Osteoblast (primary cell): ENCODE measurements around the gene CCSER1. TPM values are rescaled to one million over a fixed set of nuclear protein-coding genes. Genes with fewer than 3 reads are reported as not detected.

ENCODE experiments used
- DNase-seq: peaks from one replicate; pipeline ENCODE4 v3.0.0; 2011; ENCODE audit warnings: low spot score, mixed read lengths; ENCODE audit not compliant: insufficient read length; ENCODE audit errors: missing footprints
- H2AFZ ChIP-seq: 2 replicates; pipeline ENCODE4 v1.6.0; 2011; ENCODE audit warnings: mild to moderate bottlenecking, low read length
- H3K27ac ChIP-seq: 2 replicates; pipeline ENCODE4 v1.5.1; 2011; ENCODE audit warnings: mild to moderate bottlenecking, low read depth, low read length, moderate library complexity
- H3K27me3 ChIP-seq: 2 replicates; pipeline ENCODE4 v1.6.0; 2012; ENCODE audit warnings: mild to moderate bottlenecking, control low read depth, inconsistent platforms, low read length, moderate library complexity; ENCODE audit not compliant: insufficient read depth
- H3K36me3 ChIP-seq: 2 replicates; pipeline ENCODE4 v1.5.1; 2011; ENCODE audit warnings: mild to moderate bottlenecking, low read length, control low read depth, moderate library complexity; ENCODE audit not compliant: insufficient read depth
- H3K4me1 ChIP-seq: 2 replicates; pipeline ENCODE4 v1.5.1; 2011; ENCODE audit warnings: mild to moderate bottlenecking, low read length, control low read depth, moderate library complexity; ENCODE audit not compliant: insufficient read depth
- H3K4me2 ChIP-seq: 2 replicates; pipeline ENCODE4 v1.6.0; 2011; ENCODE audit warnings: mild to moderate bottlenecking, low read length; ENCODE audit not compliant: insufficient read depth
- H3K4me3 ChIP-seq: fragments of 200-600 bp; sonication (generic); 3 replicates; pipeline ENCODE4 v1.5.1; 2012; ENCODE audit warnings: mild to moderate bottlenecking, low read length, inconsistent platforms; ENCODE audit not compliant: insufficient read depth
- H3K79me2 ChIP-seq: 2 replicates; pipeline ENCODE4 v1.6.0; 2012; ENCODE audit warnings: mild to moderate bottlenecking, low read length, control low read depth, inconsistent platforms; ENCODE audit not compliant: insufficient read depth
- H3K9me3 ChIP-seq: 2 replicates; pipeline ENCODE4 v1.5.1; 2011; ENCODE audit warnings: low read depth, low read length, control low read depth
- H4K20me1 ChIP-seq: 2 replicates; pipeline ENCODE4 v1.6.0; 2012; ENCODE audit warnings: mild to moderate bottlenecking, low read length, control low read depth; ENCODE audit not compliant: insufficient read depth
- total RNA-seq: library from RNA; depleted of rRNA; stranded (reverse); fragments of >200 nt; gene quantifications from 2 replicates; pipeline ENCODE4 v1.2.3, GENCODE V29; 2012
- TF ChIP-seq, protein P1 (sequence below): IDR thresholded peaks from 2 replicates; pipeline ENCODE4 v1.5.1; 2011; ENCODE audit warnings: mild to moderate bottlenecking, low read depth, low read length, moderate library complexity; ENCODE audit errors: extremely low read depth

The CCSER1 gene
- total RNA-seq, 1 donor = under 0.01 TPM

DNA sequence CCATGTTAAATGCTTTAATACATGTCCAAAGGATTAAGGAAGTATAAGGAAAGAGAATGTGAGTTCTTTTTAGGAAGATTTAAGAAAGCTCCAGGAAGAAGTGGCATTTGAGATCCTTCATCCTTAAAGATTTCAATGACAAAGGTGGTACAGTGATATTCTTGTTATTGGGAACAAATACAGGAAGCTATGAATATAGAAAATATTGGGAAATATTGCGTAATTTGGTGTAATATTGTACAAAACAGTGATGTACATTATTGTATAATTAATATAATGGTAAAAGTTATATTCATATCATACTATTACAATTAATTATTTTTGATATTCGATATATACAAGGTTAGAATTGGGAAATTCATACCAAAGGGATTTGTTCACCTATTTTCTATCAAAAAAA lies 937.9 kb downstream of the CCSER1 start:
- DNase-seq = no peak
- no peak overlapping the region for H3K4me2 ChIP-seq
- H3K36me3 ChIP-seq = no peaks in the 10 kb centered on the region
- H3K27me3 ChIP-seq = no peaks in the 10 kb centered on the region
- no peak overlapping the region for H3K4me3 ChIP-seq
- H3K9me3 ChIP-seq = no peaks in the 10 kb centered on the region
- no peaks in the 10 kb centered on the region for H3K4me1 ChIP-seq
- no peak overlapping the region for H3K27ac ChIP-seq
- H4K20me1 ChIP-seq = no peaks in the 10 kb centered on the region
- TF ChIP-seq, protein P1, sequence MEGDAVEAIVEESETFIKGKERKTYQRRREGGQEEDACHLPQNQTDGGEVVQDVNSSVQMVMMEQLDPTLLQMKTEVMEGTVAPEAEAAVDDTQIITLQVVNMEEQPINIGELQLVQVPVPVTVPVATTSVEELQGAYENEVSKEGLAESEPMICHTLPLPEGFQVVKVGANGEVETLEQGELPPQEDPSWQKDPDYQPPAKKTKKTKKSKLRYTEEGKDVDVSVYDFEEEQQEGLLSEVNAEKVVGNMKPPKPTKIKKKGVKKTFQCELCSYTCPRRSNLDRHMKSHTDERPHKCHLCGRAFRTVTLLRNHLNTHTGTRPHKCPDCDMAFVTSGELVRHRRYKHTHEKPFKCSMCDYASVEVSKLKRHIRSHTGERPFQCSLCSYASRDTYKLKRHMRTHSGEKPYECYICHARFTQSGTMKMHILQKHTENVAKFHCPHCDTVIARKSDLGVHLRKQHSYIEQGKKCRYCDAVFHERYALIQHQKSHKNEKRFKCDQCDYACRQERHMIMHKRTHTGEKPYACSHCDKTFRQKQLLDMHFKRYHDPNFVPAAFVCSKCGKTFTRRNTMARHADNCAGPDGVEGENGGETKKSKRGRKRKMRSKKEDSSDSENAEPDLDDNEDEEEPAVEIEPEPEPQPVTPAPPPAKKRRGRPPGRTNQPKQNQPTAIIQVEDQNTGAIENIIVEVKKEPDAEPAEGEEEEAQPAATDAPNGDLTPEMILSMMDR = no peak
- H3K79me2 ChIP-seq = no peaks in the 10 kb centered on the region
- H2AFZ ChIP-seq = no peak overlapping the region

DNA sequence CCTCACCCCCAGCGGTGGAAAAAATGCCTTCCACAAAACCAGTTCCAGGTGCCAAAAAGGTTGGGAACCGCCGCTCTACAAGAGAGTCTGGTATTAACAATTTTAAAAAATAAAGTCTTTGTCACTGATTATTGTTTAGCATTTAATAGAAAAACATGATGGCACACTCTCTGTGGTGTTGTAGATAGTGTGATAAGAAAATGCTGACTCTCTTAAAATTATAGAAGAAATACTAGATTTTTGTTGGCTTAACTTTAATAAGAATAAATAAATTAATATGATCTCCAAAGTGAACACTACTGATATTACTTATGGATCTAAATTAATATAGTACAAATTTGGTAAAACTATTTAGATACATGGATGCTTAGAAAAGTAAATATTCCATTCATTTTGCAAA lies 943.5 kb downstream of the CCSER1 start:
- H3K27ac ChIP-seq = no peak overlapping the region
- no peaks in the 10 kb centered on the region for H3K36me3 ChIP-seq
- no peaks in the 10 kb centered on the region for H3K9me3 ChIP-seq
- H4K20me1 ChIP-seq = no peaks in the 10 kb centered on the region
- no peaks in the 10 kb centered on the region for H3K27me3 ChIP-seq
- H3K4me2 ChIP-seq = no peak overlapping the region
- TF ChIP-seq, protein P1 = no peak
- H2AFZ ChIP-seq = no peak overlapping the region
- H3K79me2 ChIP-seq = no peaks in the 10 kb centered on the region
- no peak for DNase-seq
- H3K4me1 ChIP-seq = no peaks in the 10 kb centered on the region
- no peak overlapping the region for H3K4me3 ChIP-seq

- H4K20me1 ChIP-seq = no peaks in the 10 kb centered on the region
- H3K4me1 ChIP-seq = no peaks in the 10 kb centered on the region
- H3K9me3 ChIP-seq = no peaks in the 10 kb centered on the region
- no peaks in the 10 kb centered on the region for H3K27me3 ChIP-seq
- no peak for DNase-seq
- no peak overlapping the region for H2AFZ ChIP-seq
- no peak overlapping the region for H3K27ac ChIP-seq
- no peaks in the 10 kb centered on the region for H3K36me3 ChIP-seq
- no peaks in the 10 kb centered on the region for H3K79me2 ChIP-seq
- H3K4me3 ChIP-seq = no peak overlapping the region
- no peak overlapping the region for H3K4me2 ChIP-seq
- TF ChIP-seq, protein P1 = no peak
Observed at GRCh38 chr4:91076147-91076546, 949.0 kb downstream of the CCSER1 start.

- H4K20me1 ChIP-seq = no peaks in the 10 kb centered on the region
- H3K27ac ChIP-seq = no peak overlapping the region
- H3K79me2 ChIP-seq = no peaks in the 10 kb centered on the region
- no peak for DNase-seq
- no peaks in the 10 kb centered on the region for H3K36me3 ChIP-seq
- H3K4me2 ChIP-seq = no peak overlapping the region
- H3K27me3 ChIP-seq = no peaks in the 10 kb centered on the region
- H2AFZ ChIP-seq = no peak overlapping the region
- TF ChIP-seq, protein P1 = no peak
- H3K4me3 ChIP-seq = no peak overlapping the region
- no peaks in the 10 kb centered on the region for H3K9me3 ChIP-seq
- H3K4me1 ChIP-seq = no peaks in the 10 kb centered on the region
Observed at GRCh38 chr4:91085961-91086360, 958.8 kb downstream of the CCSER1 start.
